PFSK-1 (cell line): ENCODE measurements around the gene DGCR2. TPM values are rescaled to one million over a fixed set of nuclear protein-coding genes. Genes with fewer than 3 reads are reported as not detected.

Experiments used
- FOXP2 ChIP-seq: optimal IDR thresholded peaks from 2 replicates; pipeline ENCODE3; 2011; ENCODE audit warnings: borderline replicate concordance, control low read depth, inconsistent platforms; ENCODE audit not compliant: insufficient read depth; ENCODE audit errors: extremely low read length, extremely low read depth
- POLR2AphosphoS5 ChIP-seq: IDR thresholded peaks from 2 replicates; pipeline ENCODE4 v1.6.1; 2012; ENCODE audit warnings: low read depth, mild to moderate bottlenecking, control low read depth, low read length, moderate library complexity
- SIN3A ChIP-seq: IDR thresholded peaks from 2 replicates; pipeline ENCODE4 v1.6.1; 2012; ENCODE audit warnings: mild to moderate bottlenecking, low read length, moderate library complexity, borderline replicate concordance; ENCODE audit not compliant: insufficient read depth
- TAF1 ChIP-seq: IDR thresholded peaks from 2 replicates; pipeline ENCODE4 v1.6.1; 2012; ENCODE audit warnings: low read length, control low read depth, borderline replicate concordance; ENCODE audit not compliant: insufficient read depth
- polyA plus RNA-seq: library from polyadenylated mRNA; unstranded; fragments of >200 nt; gene quantifications from one replicate; pipeline ENCODE4 v1.2.1, GENCODE V29; 2012; ENCODE audit warnings: low read depth, missing spikeins; ENCODE audit not compliant: insufficient read length
- TF ChIP-seq, protein P1 (sequence below), 2 experiments: IDR thresholded peaks; 2 replicates each; pipeline versions ENCODE4 v1.6.1 to v1.8.0; 2011 to 2012; ENCODE audit warnings: low read depth in 2 of 2, low read length in 2 of 2, control low read depth in 1 of 2, inconsistent platforms in 1 of 2, mild to moderate bottlenecking in 1 of 2, moderate library complexity in 1 of 2; ENCODE audit not compliant: insufficient read depth in 1 of 2

The DGCR2 gene, protein sequence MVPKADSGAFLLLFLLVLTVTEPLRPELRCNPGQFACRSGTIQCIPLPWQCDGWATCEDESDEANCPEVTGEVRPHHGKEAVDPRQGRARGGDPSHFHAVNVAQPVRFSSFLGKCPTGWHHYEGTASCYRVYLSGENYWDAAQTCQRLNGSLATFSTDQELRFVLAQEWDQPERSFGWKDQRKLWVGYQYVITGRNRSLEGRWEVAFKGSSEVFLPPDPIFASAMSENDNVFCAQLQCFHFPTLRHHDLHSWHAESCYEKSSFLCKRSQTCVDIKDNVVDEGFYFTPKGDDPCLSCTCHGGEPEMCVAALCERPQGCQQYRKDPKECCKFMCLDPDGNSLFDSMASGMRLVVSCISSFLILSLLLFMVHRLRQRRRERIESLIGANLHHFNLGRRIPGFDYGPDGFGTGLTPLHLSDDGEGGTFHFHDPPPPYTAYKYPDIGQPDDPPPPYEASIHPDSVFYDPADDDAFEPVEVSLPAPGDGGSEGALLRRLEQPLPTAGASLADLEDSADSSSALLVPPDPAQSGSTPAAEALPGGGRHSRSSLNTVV
- 35.2 TPM for polyA plus RNA-seq

DNA sequence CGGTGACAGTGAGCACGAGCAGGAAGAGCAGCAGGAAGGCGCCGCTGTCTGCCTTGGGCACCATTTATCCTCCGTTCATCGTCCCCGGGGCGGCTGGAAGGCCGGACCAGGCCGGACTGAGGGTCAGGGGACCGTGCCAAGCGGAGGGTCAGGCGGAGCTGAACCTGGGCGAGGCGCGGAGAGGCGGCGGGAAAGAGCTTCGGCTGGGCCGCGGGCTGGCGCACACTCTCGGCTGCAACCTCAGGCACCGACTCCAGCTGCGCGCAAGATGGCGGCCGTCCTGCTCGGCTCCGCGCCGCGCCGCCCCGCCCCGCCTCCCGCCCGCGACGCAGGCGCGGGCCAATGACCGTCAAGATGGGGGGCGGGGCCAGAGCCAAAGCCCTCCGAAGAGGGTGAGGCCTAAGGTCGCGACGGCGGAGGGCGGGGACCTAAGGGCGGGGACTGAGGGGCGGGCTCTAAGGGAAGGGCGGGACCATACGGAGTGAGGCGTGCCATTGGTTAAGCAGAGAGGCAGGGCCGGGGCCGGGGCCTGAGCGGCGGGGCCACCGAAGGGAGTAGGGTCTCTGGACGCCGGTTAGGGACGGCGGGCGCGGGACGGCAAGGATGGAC, at the start of gene DGCR2:
TSS of gene DGCR2 (minus strand) at position 270 of the 609 bp plus-strand sequence. CDS start at position 64, 206 bp downstream.
- no peak for TF ChIP-seq FOXP2
- TF ChIP-seq, protein P1, sequence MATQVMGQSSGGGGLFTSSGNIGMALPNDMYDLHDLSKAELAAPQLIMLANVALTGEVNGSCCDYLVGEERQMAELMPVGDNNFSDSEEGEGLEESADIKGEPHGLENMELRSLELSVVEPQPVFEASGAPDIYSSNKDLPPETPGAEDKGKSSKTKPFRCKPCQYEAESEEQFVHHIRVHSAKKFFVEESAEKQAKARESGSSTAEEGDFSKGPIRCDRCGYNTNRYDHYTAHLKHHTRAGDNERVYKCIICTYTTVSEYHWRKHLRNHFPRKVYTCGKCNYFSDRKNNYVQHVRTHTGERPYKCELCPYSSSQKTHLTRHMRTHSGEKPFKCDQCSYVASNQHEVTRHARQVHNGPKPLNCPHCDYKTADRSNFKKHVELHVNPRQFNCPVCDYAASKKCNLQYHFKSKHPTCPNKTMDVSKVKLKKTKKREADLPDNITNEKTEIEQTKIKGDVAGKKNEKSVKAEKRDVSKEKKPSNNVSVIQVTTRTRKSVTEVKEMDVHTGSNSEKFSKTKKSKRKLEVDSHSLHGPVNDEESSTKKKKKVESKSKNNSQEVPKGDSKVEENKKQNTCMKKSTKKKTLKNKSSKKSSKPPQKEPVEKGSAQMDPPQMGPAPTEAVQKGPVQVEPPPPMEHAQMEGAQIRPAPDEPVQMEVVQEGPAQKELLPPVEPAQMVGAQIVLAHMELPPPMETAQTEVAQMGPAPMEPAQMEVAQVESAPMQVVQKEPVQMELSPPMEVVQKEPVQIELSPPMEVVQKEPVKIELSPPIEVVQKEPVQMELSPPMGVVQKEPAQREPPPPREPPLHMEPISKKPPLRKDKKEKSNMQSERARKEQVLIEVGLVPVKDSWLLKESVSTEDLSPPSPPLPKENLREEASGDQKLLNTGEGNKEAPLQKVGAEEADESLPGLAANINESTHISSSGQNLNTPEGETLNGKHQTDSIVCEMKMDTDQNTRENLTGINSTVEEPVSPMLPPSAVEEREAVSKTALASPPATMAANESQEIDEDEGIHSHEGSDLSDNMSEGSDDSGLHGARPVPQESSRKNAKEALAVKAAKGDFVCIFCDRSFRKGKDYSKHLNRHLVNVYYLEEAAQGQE (IDR thresholded peaks at IDR 0.05; ENCODE audit: insufficient read depth in 1 of 2, low read depth in 2 of 2, low read length in 2 of 2) = no peak
- TF ChIP-seq TAF1 = peak; percentile 78; the same call in 1 of the 2 replicates
- TF ChIP-seq SIN3A = peak; percentile 7; the same call in 1 of the 2 replicates
- TF ChIP-seq POLR2AphosphoS5 = peak; percentile 59; the same call in 1 of the 2 replicates

DNA sequence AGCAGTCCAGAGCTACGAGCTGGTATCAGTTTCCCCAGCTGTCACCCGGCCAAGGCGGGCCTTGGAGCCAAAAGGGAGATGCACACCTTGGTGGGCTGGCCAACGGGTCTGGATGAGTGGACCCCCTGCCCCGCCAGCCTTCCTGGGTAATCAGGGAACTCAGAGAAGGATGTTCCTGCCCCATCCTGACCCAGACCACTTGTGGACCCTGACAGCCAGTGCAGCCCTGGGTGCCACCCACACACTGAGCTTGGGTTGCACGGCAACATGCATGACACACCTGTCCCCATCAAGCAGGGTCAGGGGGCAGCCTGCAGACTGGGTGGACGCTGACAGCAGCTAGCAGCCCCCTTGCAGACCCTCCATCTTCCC, 47.7 kb upstream of the DGCR2 start:
- no peak for TF ChIP-seq SIN3A

DNA sequence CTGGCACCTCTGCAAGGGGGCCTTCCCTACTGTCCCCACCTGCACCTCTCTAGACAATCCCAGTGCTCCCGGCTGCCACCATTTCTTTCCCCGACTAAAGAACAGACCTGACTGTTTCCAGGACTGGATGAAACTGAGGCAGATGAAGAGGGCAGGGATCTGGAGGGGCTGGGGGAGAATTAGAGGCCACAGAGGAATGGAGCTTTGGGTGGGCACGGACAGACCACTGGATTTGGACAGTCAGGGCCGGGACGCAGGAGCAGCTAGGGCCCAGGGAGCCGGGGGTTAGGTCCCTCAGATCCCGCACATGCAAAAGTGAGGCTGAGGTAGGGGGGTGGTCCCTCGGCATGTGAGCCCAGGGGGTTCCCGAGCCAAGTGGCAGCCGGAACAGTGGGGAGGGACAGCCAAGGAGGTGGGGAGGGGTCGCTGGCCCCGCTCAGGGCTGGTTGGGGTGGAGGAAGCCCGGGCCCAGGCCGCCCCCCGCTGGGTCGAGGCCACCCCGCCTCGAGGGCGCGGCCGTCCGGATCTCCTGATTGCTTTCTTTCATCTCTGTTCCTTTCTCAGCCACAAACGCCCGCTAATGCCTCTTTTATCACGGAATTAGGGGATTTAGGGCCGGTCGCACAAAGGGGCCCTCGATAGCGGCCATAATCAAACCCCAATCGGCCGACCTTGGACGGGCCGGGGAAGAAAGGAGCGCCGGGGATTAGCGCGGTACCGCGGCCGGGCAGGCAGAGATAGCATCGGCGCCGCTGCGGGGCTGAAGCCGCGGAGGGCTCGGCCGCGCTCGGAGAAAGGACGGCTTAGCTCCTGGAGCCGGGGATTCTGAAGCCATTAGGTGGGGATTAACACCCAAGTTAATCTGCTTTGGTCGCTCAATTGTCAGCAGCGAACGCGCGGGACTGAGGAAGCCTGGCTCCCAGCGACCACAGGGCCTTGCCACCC, 47.1 kb upstream of the DGCR2 start:
- no peak for TF ChIP-seq TAF1
- TF ChIP-seq POLR2AphosphoS5 = no peak

DNA sequence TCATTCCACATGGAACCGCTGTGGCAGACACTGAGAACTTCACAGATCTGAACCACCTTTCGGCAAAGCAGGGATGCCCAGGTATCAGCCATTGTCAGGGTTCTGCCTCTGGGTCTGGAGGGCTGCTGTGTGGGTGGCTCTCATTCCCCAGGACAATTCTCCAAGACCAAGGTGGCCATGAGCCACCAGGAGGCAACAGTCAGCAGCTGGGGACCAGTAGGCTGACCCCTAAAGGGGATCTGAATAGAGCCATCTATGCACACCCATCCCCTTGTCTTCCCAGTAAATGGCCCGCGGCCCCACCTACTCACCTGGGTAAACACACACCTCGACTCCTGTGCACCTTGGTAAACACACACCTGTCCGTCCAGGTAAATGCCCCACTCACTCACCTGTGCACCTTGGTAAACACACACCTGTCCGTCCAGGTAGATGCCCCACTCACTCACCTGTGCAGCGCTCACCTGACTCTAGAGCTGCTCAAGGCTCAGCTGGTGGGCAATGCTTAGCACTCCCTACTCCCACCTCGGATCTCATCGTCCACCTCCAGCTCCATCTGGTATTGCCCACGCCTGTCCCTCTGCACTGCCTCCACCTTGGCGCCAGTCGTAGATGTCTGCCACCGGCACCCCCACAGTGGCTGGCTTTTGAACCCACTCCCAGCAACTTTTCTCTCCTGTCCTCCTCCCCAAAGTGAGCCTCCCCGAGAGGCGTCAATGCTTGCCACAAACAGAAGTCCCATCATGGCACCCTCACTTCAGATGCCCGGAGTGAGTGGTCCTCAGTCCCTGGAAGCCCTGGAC, 46.1 kb upstream of the DGCR2 start:
- TF ChIP-seq, protein P1 (IDR thresholded peaks at IDR 0.05; ENCODE audit: insufficient read depth in 1 of 2, low read depth in 2 of 2, low read length in 2 of 2) = no peak
- TF ChIP-seq SIN3A = no peak
- no peak for TF ChIP-seq POLR2AphosphoS5
- TF ChIP-seq TAF1 = no peak
- TF ChIP-seq FOXP2 = no peak

DNA sequence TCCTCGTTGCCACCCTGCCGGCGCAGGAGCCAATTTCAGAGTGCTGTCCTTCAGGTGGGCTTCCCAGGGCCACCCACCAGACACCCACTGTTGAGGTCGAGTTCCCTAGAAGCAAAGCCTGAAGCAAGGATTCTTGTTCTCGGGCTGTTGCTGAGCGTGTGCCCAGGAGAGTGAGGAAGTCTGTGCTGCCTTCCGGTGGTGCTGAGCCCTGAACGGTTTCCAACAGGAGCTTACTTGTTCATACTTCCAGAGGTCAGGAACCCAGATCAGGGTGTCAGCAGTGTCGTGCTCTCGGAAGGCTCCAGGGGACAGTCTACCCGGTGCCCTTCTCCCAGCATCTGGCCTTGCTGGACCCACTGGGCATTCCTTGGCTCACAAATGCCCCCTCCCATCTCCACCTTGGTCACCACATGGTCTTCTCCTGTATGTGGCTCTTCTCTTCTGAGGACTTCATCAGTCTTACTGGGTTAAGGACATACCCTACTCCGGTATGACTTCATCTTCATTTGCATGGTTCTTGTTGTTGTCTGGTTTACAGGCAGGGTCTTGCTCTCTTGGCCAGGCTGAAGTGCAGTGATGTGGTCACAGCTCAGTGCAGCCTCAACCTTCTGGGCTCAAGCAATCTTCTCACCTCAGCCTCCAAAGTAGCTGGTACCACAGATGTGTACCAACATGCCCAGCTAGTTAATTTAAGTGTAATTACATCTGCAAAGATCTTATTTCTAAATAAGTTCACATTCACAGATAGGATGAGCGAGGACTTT, 45.1 kb upstream of the DGCR2 start:
- TF ChIP-seq SIN3A (no peak), TAF1 (no peak), POLR2AphosphoS5 (no peak), FOXP2 (no peak)
- TF ChIP-seq, protein P1 (IDR thresholded peaks at IDR 0.05; ENCODE audit: insufficient read depth in 1 of 2, low read depth in 2 of 2, low read length in 2 of 2) = no peak
